H9 (cell line): Measurements from ENCODE around the gene CTNNB1. TPM values are rescaled to one million over a fixed set of nuclear protein-coding genes. Genes with fewer than 3 reads are reported as not detected.

Experiments
- DNase-seq: peaks from one replicate; pipeline ENCODE4 v3.0.0-alpha.2; 2017
- H2AFZ ChIP-seq: one replicate; pipeline ENCODE4 v1.6.1; 2013; ENCODE audit warnings: mild to moderate bottlenecking, low read length, control low read depth, moderate library complexity
- H2AK5ac ChIP-seq: 2 replicates; pipeline ENCODE4 v1.6.1; 2013; ENCODE audit warnings: low read length, control low read depth, mixed read lengths; ENCODE audit not compliant: insufficient read length
- H2BK120ac ChIP-seq: one replicate; pipeline ENCODE4 v1.6.1; 2013; ENCODE audit warnings: low read depth, mild to moderate bottlenecking, low read length, control low read depth, inconsistent platforms; ENCODE audit not compliant: poor library complexity, severe bottlenecking
- H2BK12ac ChIP-seq: 2 replicates; pipeline ENCODE4 v1.6.1; 2013; ENCODE audit warnings: low read length, control low read depth, mixed read lengths, low read depth; ENCODE audit not compliant: insufficient read length
- H2BK15ac ChIP-seq: 2 replicates; pipeline ENCODE4 v1.6.1; 2013; ENCODE audit warnings: low read depth, low read length, control low read depth
- H2BK20ac ChIP-seq: one replicate; pipeline ENCODE4 v1.6.1; 2013; ENCODE audit warnings: low read depth, mild to moderate bottlenecking, low read length, control low read depth, inconsistent platforms; ENCODE audit not compliant: poor library complexity, severe bottlenecking
- H2BK5ac ChIP-seq: 2 replicates; pipeline ENCODE4 v1.6.1; 2013; ENCODE audit warnings: low read length, control low read depth, mixed read lengths; ENCODE audit not compliant: insufficient read length
- H3K14ac ChIP-seq: 2 replicates; pipeline ENCODE4 v1.6.1; 2013; ENCODE audit warnings: low read length, control low read depth; ENCODE audit not compliant: insufficient read depth
- H3K18ac ChIP-seq: 2 replicates; pipeline ENCODE4 v1.6.1; 2013; ENCODE audit warnings: low read depth, mild to moderate bottlenecking, mixed read lengths, low read length, control low read depth; ENCODE audit not compliant: insufficient read length
- H3K23ac ChIP-seq: 2 replicates; pipeline ENCODE4 v1.6.1; 2013; ENCODE audit warnings: low read length, control low read depth, mixed read lengths, low read depth; ENCODE audit not compliant: insufficient read length
- H3K23me2 ChIP-seq: 2 replicates; pipeline ENCODE4 v1.6.1; 2013; ENCODE audit warnings: low read depth, mild to moderate bottlenecking, mixed read lengths, low read length, control low read depth; ENCODE audit not compliant: insufficient read length, poor library complexity, severe bottlenecking
- H3K27ac ChIP-seq: 2 replicates; pipeline ENCODE4 v1.5.1; 2013; ENCODE audit warnings: low read length, control low read depth, mixed read lengths, low read depth; ENCODE audit not compliant: insufficient read length
- H3K27me3 ChIP-seq: 2 replicates; pipeline ENCODE4 v1.6.1; 2013; ENCODE audit warnings: low read length, control low read depth, inconsistent platforms; ENCODE audit not compliant: insufficient read depth
- H3K4ac ChIP-seq: 2 replicates; pipeline ENCODE4 v1.6.1; 2013; ENCODE audit warnings: low read depth, mild to moderate bottlenecking, control low read depth, inconsistent platforms, low read length, moderate library complexity
- H3K4me1 ChIP-seq: 2 replicates; pipeline ENCODE4 v1.6.1; 2013; ENCODE audit warnings: low read length, control low read depth, inconsistent platforms; ENCODE audit not compliant: insufficient read depth
- H3K4me2 ChIP-seq: 2 replicates; pipeline ENCODE4 v1.6.1; 2013; ENCODE audit warnings: low read length, control low read depth, mixed read lengths; ENCODE audit not compliant: insufficient read length, insufficient read depth
- H3K56ac ChIP-seq: 2 replicates; pipeline ENCODE4 v1.6.1; 2013; ENCODE audit warnings: low read depth, mild to moderate bottlenecking, mixed read lengths, low read length, control low read depth; ENCODE audit not compliant: insufficient read length
- H3K79me1 ChIP-seq: 2 replicates; pipeline ENCODE4 v1.6.1; 2013; ENCODE audit warnings: low read depth, mild to moderate bottlenecking, moderate library complexity, low read length, control low read depth, inconsistent platforms; ENCODE audit not compliant: insufficient read depth, poor library complexity, severe bottlenecking
- H3K79me2 ChIP-seq: 2 replicates; pipeline ENCODE4 v1.6.1; 2013; ENCODE audit warnings: low read length, control low read depth, inconsistent platforms; ENCODE audit not compliant: insufficient read depth
- H3K9ac ChIP-seq: 2 replicates; pipeline ENCODE4 v1.6.1; 2013; ENCODE audit warnings: low read length, control low read depth, mixed read lengths; ENCODE audit not compliant: insufficient read length; ENCODE audit errors: extremely low read depth
- H3K9me3 ChIP-seq: one replicate; pipeline ENCODE4 v1.6.1; 2013; ENCODE audit warnings: low read depth, low read length, inconsistent platforms; ENCODE audit not compliant: control insufficient read depth
- H3T11ph ChIP-seq: one replicate; pipeline ENCODE4 v1.6.1; 2013; ENCODE audit warnings: mild to moderate bottlenecking, low read length, control low read depth, inconsistent platforms
- H4K20me1 ChIP-seq: one replicate; pipeline ENCODE4 v1.6.1; 2013; ENCODE audit not compliant: control insufficient read depth, insufficient read length, insufficient read depth
- H4K5ac ChIP-seq: 2 replicates; pipeline ENCODE4 v1.6.1; 2013; ENCODE audit warnings: low read depth, mild to moderate bottlenecking, mixed read lengths, low read length, control low read depth; ENCODE audit not compliant: insufficient read length
- H4K8ac ChIP-seq: replicated peaks from 2 replicates; pipeline ENCODE4 v1.6.1; 2013; ENCODE audit warnings: low read length, control low read depth, mixed read lengths, low read depth; ENCODE audit not compliant: insufficient read length
- H4K91ac ChIP-seq: 2 replicates; pipeline ENCODE4 v1.6.1; 2013; ENCODE audit warnings: low read depth, mild to moderate bottlenecking, moderate library complexity, mixed read lengths, low read length, control low read depth; ENCODE audit not compliant: insufficient read length
- H3K27ac Mint-ChIP-seq, 3 experiments: 2 replicates in 2 of 3; 3 replicates in 1 of 3; pipeline ENCODE4 v1.8.0; 2020 to 2021; ENCODE audit warnings: mixed read lengths in 3 of 3, mild to moderate bottlenecking in 1 of 3, moderate library complexity in 1 of 3
- H3K27me3 Mint-ChIP-seq: 2 replicates; pipeline ENCODE4 v1.8.0; 2021; ENCODE audit warnings: low read depth, mild to moderate bottlenecking, moderate library complexity, mixed read lengths
- H3K36me3 Mint-ChIP-seq, 3 experiments: 2 replicates in 2 of 3; 3 replicates in 1 of 3; pipeline ENCODE4 v1.8.0; 2020 to 2021; ENCODE audit warnings: low read depth in 3 of 3, mixed read lengths in 3 of 3; ENCODE audit not compliant: insufficient read depth in 1 of 3
- H3K4me1 Mint-ChIP-seq, 2 experiments: 2 replicates each; pipeline ENCODE4 v1.8.0; 2020; ENCODE audit warnings: mixed read lengths in 2 of 2
- H3K4me3 Mint-ChIP-seq, 2 experiments: 2 replicates in 1 of 2; 3 replicates in 1 of 2; pipeline ENCODE4 v1.8.0; 2020 to 2021; ENCODE audit warnings: mild to moderate bottlenecking in 2 of 2, mixed read lengths in 2 of 2, moderate library complexity in 1 of 2
- H3K9me3 Mint-ChIP-seq, 2 experiments: 2 replicates in 1 of 2; 3 replicates in 1 of 2; pipeline ENCODE4 v1.8.0; 2020; ENCODE audit warnings: mild to moderate bottlenecking in 2 of 2, mixed read lengths in 2 of 2, moderate library complexity in 1 of 2
- CTCF ChIP-seq: fragments of 200-600 bp; sonication (generic); conservative IDR thresholded peaks from 3 replicates; pipeline ENCODE4 v1.8.0; 2021; ENCODE audit warnings: antibody characterized with exemption, mild to moderate bottlenecking
- WGBS: extraction: QIAGEN DNeasy Blood & Tissue Kit; methylation state at CpG from one replicate; pipeline ENCODE4 v1.1.7; 2013; ENCODE audit warnings: missing lambda C conversion rate, low lambda C conversion rate, mixed read lengths; ENCODE audit not compliant: insufficient read length; ENCODE audit errors: extremely low coverage; 5-methylcytosine and 5-hydroxymethylcytosine counted together
- total RNA-seq: library from RNA; stranded (reverse); gene quantifications from 2 replicates; pipeline ENCODE4 v1.2.1, GENCODE V29; 2021

The CTNNB1 gene
- total RNA-seq, 1 experiment from 2014 or later: 500 TPM

- Histone ChIP-seq H3K4me2 (no peak overlapping the region), H2AK5ac (no peak overlapping the region), H3K18ac (no peak overlapping the region), H3K79me2 (no peaks in the 10 kb centered on the region), H3K79me1 (no peaks in the 10 kb centered on the region), H3K14ac (no peak overlapping the region), H2AFZ (no peak overlapping the region), H3K23ac (no peak overlapping the region), H3K56ac (no peak overlapping the region), H3K27me3 (no peaks in the 10 kb centered on the region), H3K9ac (no peak overlapping the region), H4K20me1 (no peaks in the 10 kb centered on the region), H2BK5ac (no peak overlapping the region), H2BK20ac (no peak overlapping the region), H3K4ac (no peak overlapping the region), H4K5ac (no peak overlapping the region), H3K23me2 (no peaks in the 10 kb centered on the region), H3K4me1 (no peaks in the 10 kb centered on the region), H3K27ac (no peak overlapping the region), H2BK12ac (no peak overlapping the region), H2BK15ac (no peak overlapping the region), H3K9me3 (no peaks in the 10 kb centered on the region), H4K91ac (no peak overlapping the region), H3T11ph (no peak overlapping the region), H4K8ac (no peak overlapping the region), H2BK120ac (no peak overlapping the region)
- Mint-ChIP-seq H3K9me3 (no peaks in the 10 kb centered on the region), H3K36me3 (no peaks in the 10 kb centered on the region), H3K27ac (no peak overlapping the region), H3K27me3 (no peaks in the 10 kb centered on the region), H3K4me3 (no peak overlapping the region), H3K4me1 (peaks cover 0 to 2% of the 10 kb centered on the region in 2 experiments; a peak in 1 of 4 replicates)
- DNase-seq: no peak
- no CpG with 5 or more reads among the region's 1 CpG for WGBS
- TF ChIP-seq CTCF: no peak
These were observed 6.4 kb upstream of the CTNNB1 start for GRCh38 chr3:41192885-41193284.
